Neural progenitor cell (in vitro differentiated cells): ENCODE measurements around the gene LDLRAD4. TPM values are rescaled to one million over a fixed set of nuclear protein-coding genes. Genes with fewer than 3 reads are reported as not detected.

Source experiments
- DNase-seq: peaks from one replicate; pipeline ENCODE4 v3.0.0-alpha.2; 2016; ENCODE audit warnings: low spot score
- H2AFZ ChIP-seq: fragments of 200-600 bp; sonication (generic); replicated peaks from 2 replicates; pipeline ENCODE4 v1.6.1; 2016; ENCODE audit warnings: antibody characterized with exemption
- H3F3A ChIP-seq: fragments of 200-600 bp; sonication (generic); 2 replicates; pipeline ENCODE4 v1.6.1; 2016; ENCODE audit warnings: antibody characterized with exemption, low read depth
- H3K27ac ChIP-seq: fragments of 200-600 bp; sonication (generic); 2 replicates; pipeline ENCODE4 v1.5.1; 2016; ENCODE audit warnings: mild to moderate bottlenecking
- H3K27me3 ChIP-seq: fragments of 200-600 bp; sonication (generic); 2 replicates; pipeline ENCODE4 v1.6.1; 2016; ENCODE audit warnings: mild to moderate bottlenecking, moderate library complexity
- H3K36me3 ChIP-seq: fragments of 200-600 bp; sonication (generic); 2 replicates; pipeline ENCODE4 v1.5.1; 2016
- H3K4me1 ChIP-seq: fragments of 200-600 bp; sonication (generic); 2 replicates; pipeline ENCODE4 v1.6.1; 2016; ENCODE audit warnings: mixed run types
- H3K4me2 ChIP-seq: fragments of 200-600 bp; sonication (generic); 2 replicates; pipeline ENCODE4 v1.6.1; 2016
- H3K4me3 ChIP-seq: fragments of 200-600 bp; sonication (generic); 2 replicates; pipeline ENCODE4 v1.5.1; 2016
- H3K79me2 ChIP-seq: fragments of 200-600 bp; sonication (generic); 2 replicates; pipeline ENCODE4 v1.6.1; 2016; ENCODE audit warnings: low read depth
- H3K9ac ChIP-seq: fragments of 200-600 bp; sonication (generic); 2 replicates; pipeline ENCODE4 v1.6.1; 2016
- H3K9me3 ChIP-seq: fragments of 200-600 bp; sonication (generic); 2 replicates; pipeline ENCODE4 v1.5.1; 2016; ENCODE audit warnings: low read depth
- H4K20me1 ChIP-seq: fragments of 200-600 bp; sonication (generic); 2 replicates; pipeline ENCODE4 v1.6.1; 2016; ENCODE audit warnings: low read depth
- H3K27ac Mint-ChIP-seq: 3 replicates; pipeline ENCODE4 v1.8.0; 2021; ENCODE audit warnings: mixed read lengths
- H3K27me3 Mint-ChIP-seq: 2 replicates; pipeline ENCODE4 v1.8.0; 2022; ENCODE audit warnings: low read depth, mild to moderate bottlenecking, inconsistent platforms, moderate library complexity, mixed read lengths; ENCODE audit not compliant: insufficient read depth
- H3K36me3 Mint-ChIP-seq: 3 replicates; pipeline ENCODE4 v1.8.0; 2021; ENCODE audit warnings: mixed read lengths
- H3K4me1 Mint-ChIP-seq: 3 replicates; pipeline ENCODE4 v1.8.0; 2021; ENCODE audit warnings: mixed read lengths
- H3K4me3 Mint-ChIP-seq: 3 replicates; pipeline ENCODE4 v1.8.0; 2021; ENCODE audit warnings: mild to moderate bottlenecking, moderate library complexity, mixed read lengths
- H3K9me3 Mint-ChIP-seq: 3 replicates; pipeline ENCODE4 v1.8.0; 2020; ENCODE audit warnings: mixed read lengths
- CTCF ChIP-seq: fragments of 200-600 bp; sonication (generic); IDR thresholded peaks from 2 replicates; pipeline ENCODE4 v1.5.1; 2017; ENCODE audit warnings: antibody characterized with exemption, mild to moderate bottlenecking
- EZH2 ChIP-seq: fragments of 200-600 bp; sonication (generic); IDR thresholded peaks from 2 replicates; pipeline ENCODE4 v1.6.1; 2017; ENCODE audit warnings: antibody characterized with exemption, mild to moderate bottlenecking, moderate library complexity
- EZH2phosphoT487 ChIP-seq: fragments of 200-600 bp; sonication (generic); IDR thresholded peaks from 2 replicates; pipeline ENCODE4 v1.6.1; 2017; ENCODE audit warnings: antibody characterized with exemption
- total RNA-seq: library from RNA; depleted of rRNA; stranded (reverse); fragments of >200 nt; gene quantifications from 2 replicates; pipeline ENCODE4 v1.2.3, GENCODE V29; 2015; ENCODE audit warnings: low replicate concordance

Gene LDLRAD4
- total RNA-seq, 1 donor from 2014 or later, result 0.65 TPM

GRCh38 chr18:13271302-13271911 lies 52.8 kb downstream of the LDLRAD4 start:
- H3K27ac Mint-ChIP-seq, result no peak overlapping the region
- H3K27me3 Mint-ChIP-seq, result peaks cover 7% of the 10 kb centered on the region
- no peak overlapping the region for H3K4me3 Mint-ChIP-seq
- Histone ChIP-seq H3K9me3 (no peaks in the 10 kb centered on the region), H3K27me3 (no peaks in the 10 kb centered on the region), H3F3A (peaks cover 8% of the 10 kb centered on the region), H3K4me2 (no peak overlapping the region), H3K79me2 (no peaks in the 10 kb centered on the region), H4K20me1 (no peaks in the 10 kb centered on the region), H3K9ac (no peak overlapping the region), H3K36me3 (no peaks in the 10 kb centered on the region), H2AFZ (no peak overlapping the region), H3K27ac (no peak overlapping the region), H3K4me3 (no peak overlapping the region), H3K4me1 (peaks cover 14% of the 10 kb centered on the region)
- no peaks in the 10 kb centered on the region for H3K36me3 Mint-ChIP-seq
- TF ChIP-seq EZH2phosphoT487 (no peak), EZH2 (no peak), CTCF (no peak)
- DNase-seq, result no peak
- peaks cover 60% of the 10 kb centered on the region for H3K4me1 Mint-ChIP-seq
- no peaks in the 10 kb centered on the region for H3K9me3 Mint-ChIP-seq

GRCh38 chr18:13272416-13272815 lies 53.9 kb downstream of the LDLRAD4 start:
- TF ChIP-seq CTCF (no peak), EZH2 (no peak), EZH2phosphoT487 (no peak)
- no peaks in the 10 kb centered on the region for H3K36me3 ChIP-seq
- H3K27ac Mint-ChIP-seq, result no peak overlapping the region
- H3K4me2 ChIP-seq, result no peak overlapping the region
- no peaks in the 10 kb centered on the region for H3K27me3 ChIP-seq
- no peak overlapping the region for H3K4me3 ChIP-seq
- H3K27me3 Mint-ChIP-seq, result peaks cover 4% of the 10 kb centered on the region
- H3K9ac ChIP-seq, result no peak overlapping the region
- H3K79me2 ChIP-seq, result no peaks in the 10 kb centered on the region
- H4K20me1 ChIP-seq, result no peaks in the 10 kb centered on the region
- no peak overlapping the region for H3K4me3 Mint-ChIP-seq
- no peaks in the 10 kb centered on the region for H3K9me3 Mint-ChIP-seq
- H3K4me1 ChIP-seq, result peaks cover 13% of the 10 kb centered on the region
- DNase-seq, result no peak
- H3K27ac ChIP-seq, result no peak overlapping the region
- peaks cover 8% of the 10 kb centered on the region for H3F3A ChIP-seq
- H3K4me1 Mint-ChIP-seq, result peaks cover 55% of the 10 kb centered on the region
- no peaks in the 10 kb centered on the region for H3K9me3 ChIP-seq
- no peak overlapping the region for H2AFZ ChIP-seq
- no peaks in the 10 kb centered on the region for H3K36me3 Mint-ChIP-seq

- no peak overlapping the region for H3K27ac Mint-ChIP-seq
- H2AFZ ChIP-seq, result no peak overlapping the region
- H3F3A ChIP-seq, result no peaks in the 10 kb centered on the region
- H3K4me3 Mint-ChIP-seq, result no peak overlapping the region
- H3K36me3 ChIP-seq, result no peaks in the 10 kb centered on the region
- no peak overlapping the region for H3K4me3 ChIP-seq
- H3K4me2 ChIP-seq, result no peak overlapping the region
- H3K9me3 Mint-ChIP-seq, result no peaks in the 10 kb centered on the region
- no peak overlapping the region for H3K27ac ChIP-seq
- H3K27me3 ChIP-seq, result no peaks in the 10 kb centered on the region
- H4K20me1 ChIP-seq, result no peaks in the 10 kb centered on the region
- H3K36me3 Mint-ChIP-seq, result no peaks in the 10 kb centered on the region
- no peaks in the 10 kb centered on the region for H3K9me3 ChIP-seq
- H3K9ac ChIP-seq, result no peak overlapping the region
- peaks cover 46% of the 10 kb centered on the region for H3K4me1 Mint-ChIP-seq
- peaks cover under 1% of the 10 kb centered on the region for H3K4me1 ChIP-seq
- TF ChIP-seq EZH2phosphoT487 (no peak), EZH2 (no peak), CTCF (no peak)
- DNase-seq, result no peak
- H3K79me2 ChIP-seq, result no peaks in the 10 kb centered on the region
- H3K27me3 Mint-ChIP-seq, result peaks cover 4% of the 10 kb centered on the region
Observed at GRCh38 chr18:13273800-13274199, 55.2 kb downstream of the LDLRAD4 start.
